HG03066 (cell line): ENCODE measurements around the gene LYSMD3.

Source experiments
- ATAC-seq: cut with Tn5 transposase; IDR thresholded peaks from one replicate; pipeline ENCODE4 v1.9.1; 2021; ENCODE audit warnings: low read depth; ENCODE audit not compliant: unreplicated experiment

LYSMD3 gene

DNA sequence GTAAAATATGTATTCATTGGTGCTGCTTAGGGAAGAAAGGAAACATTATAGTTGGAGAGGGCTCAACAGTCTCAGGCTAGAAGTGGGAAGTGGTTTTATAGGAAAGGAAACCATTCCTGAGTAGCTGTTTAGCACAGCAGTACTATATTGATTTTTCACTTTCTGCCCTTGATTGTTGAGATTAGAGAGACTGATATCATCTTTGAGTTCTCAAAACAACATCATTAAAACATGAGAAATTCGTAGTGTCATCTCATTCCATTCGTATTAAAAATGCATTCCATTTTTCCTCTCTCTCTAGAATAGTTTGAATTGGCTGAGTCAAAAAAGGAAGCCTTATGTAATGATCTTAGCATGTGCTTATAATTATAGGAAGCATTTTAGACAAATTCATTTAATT, 40.6 kb downstream of the LYSMD3 start:
- ATAC-seq = no peak

DNA sequence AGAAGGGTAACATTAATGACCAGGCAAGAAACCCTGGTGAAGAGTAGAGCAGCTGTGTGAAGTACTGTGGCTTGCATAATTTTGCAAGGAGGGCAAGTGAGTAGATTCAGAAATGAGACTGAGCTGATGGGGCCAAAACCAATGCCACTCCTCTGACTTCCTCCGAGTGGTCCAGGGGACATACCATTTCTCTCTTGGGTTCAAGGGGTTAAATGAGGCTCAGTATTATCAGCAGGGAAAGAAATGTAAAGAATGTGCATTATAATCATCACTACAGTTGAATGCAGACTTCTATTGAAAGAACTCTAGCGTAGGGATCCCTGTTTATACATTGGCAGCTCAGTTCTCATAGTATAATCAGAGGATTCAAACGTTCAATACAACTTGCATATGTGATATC, 44.8 kb downstream of the LYSMD3 start:
- no peak for ATAC-seq

- no peak for ATAC-seq
These were observed 46.2 kb downstream of the LYSMD3 start for GRCh38 chr5:90483206-90483605.

DNA sequence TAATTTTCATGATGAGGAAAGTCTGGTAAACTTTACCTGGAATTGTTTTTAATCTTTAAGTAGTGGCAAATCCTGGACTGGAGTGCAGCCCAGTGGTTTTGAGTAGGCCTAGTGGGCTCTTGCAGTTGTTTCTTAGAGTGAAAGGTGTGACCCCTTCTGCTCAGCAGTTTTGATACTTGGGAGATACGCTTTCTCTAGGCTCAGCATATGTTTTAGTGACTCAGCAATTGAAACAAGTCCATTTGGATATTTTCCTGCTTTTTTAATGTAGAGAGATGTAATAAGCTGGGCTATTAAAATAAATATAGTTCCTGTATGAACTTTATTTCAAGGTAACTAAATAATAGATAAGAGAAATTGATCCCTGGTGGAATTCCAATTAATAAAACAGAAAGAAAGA, 48.7 kb downstream of the LYSMD3 start:
- no peak for ATAC-seq

DNA sequence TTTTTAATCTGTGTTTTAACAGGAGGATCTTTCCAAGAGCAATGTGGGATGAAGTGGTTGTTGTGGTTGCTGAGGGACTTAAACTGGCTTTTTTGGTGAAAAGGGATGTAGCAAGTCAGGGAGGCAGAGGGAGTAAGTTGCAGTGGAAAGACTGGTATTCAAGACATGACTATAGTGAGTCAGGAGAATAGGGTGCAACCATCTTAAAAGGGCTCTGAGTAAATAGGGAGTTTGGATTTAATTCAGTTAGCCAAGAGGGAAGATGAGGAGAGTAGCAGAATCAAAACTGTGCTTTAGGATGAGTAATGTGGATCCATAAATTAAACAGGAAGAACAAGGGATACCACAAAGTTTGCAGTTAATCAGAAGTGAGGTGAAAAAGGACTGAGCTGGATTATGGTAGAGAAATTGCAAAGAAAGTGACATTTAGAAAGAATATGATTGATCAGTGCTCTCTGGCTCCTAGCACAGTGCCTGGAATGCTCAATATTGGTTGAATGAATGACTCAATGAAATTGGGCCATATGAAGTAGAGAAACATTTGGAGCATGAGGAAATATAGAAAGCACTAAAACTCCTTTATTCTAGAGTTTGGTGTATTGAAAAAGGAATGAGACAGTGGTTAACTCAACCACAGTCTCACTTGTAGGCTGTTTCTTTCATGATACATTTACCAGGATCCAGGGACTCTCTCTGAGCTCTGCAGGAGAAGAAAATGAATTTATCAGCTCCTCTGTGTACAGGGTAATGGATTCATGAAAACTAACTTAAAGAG, 49.6 kb downstream of the LYSMD3 start:
- no peak for ATAC-seq

DNA sequence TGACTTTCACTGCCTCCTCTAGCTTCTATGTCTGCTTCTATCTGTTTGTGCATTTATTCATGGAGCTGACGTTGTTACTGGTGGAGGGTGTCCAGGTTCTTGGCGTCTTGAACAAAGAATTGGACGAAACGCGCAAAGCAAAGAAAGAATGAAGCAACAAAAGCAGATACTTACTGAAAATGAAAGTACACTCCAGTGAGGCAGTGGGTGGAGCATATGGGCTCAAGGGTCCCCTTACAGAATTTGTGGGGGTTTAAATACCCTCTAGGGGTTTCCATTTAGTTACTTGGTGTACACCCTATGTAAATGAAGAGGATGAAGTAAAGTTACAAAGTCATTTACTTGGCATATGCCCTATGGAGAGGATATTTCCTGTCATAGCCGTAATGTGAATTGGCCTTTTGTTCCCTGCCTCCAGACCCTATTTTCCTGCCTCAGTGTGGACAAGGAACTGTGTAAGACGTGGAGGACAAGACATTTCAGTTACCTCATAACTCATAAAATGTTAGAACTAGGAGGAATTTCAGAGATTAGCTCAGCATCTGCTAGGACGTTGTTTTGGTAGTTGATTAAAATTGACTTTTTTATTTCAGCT, 51.7 kb downstream of the LYSMD3 start:
- no peak for ATAC-seq

- ATAC-seq = no peak
These were observed 52.3 kb downstream of the LYSMD3 start for GRCh38 chr5:90477073-90477472.

GRCh38 chr5:90476391-90476790, 53.0 kb downstream of the LYSMD3 start:
- no peak for ATAC-seq

DNA sequence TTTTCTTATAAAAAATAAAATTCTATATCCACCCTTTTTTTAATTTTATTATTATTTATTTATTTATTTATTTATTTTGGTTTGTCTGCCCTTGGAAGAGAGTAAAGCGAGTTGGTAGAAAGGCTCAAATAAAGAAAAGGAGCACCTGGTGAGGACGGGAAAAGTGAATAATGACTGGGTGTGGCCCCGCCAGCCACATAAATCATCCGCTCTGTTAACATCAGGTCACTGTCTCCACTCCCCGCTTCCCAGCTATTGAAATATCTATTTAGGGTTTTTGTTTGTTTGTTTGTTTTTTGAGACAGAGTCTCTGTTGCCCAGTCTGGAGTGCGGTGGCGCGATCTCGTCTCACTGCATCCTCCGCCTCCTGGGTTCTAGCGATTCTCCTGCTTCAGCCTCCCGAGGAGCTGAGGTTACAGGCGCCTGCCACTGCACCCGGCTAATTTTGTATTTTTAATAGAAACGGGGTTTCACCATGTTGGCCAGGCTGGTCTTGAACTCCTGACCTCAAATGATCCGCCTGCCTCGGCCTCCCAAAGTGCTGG, 53.9 kb downstream of the LYSMD3 start:
- no peak for ATAC-seq

- peak; percentile 79 for ATAC-seq
These were observed 54.9 kb downstream of the LYSMD3 start, which contains the start of the genes MBLAC2 and POLR3G for GRCh38 chr5:90474235-90475107. Gene MBLAC2 (minus strand): TSS chr5:90474771. CDS start chr5:90474292, 479 bp downstream. Gene POLR3G (plus strand): TSS chr5:90474864. CDS start chr5:90485568, 10,704 bp downstream.

GRCh38 chr5:90473396-90474234, 55.8 kb downstream of the LYSMD3 start:
- ATAC-seq = peak; percentile 17

DNA sequence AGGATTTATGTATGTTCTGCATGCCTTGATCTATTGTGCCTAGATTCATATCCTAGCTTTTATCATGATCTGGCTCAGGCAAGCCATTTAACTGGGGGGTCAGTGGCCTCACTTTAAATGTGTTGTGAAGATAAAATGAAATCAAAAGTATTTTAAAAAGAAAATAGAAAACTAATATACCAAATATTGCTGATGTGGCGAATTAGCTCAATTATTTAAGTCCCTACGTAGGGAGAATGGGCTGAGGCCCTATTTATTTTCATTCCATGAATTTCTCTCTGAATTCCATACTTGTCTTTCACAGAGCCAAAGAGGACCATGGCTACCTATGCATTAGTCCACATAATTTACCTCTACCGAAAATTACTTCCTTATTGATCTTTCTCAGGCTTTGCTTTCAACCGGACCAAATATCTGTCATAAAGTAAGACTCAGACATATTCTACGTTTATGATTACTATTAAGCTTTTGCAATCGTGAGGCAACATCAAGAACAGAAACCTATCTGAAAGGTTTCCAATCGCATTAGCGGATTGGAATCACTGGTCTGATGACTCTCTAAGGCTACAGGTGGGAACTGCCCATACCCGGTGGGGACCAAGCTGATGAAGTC, 56.5 kb downstream of the LYSMD3 start:
- peak; percentile 7 for ATAC-seq
